ENCODE results near the gene KIAA0232.
"Not testable (repeated sequence)": the region's sequence is repeated elsewhere in the genome, so short reads cannot be mapped to it uniquely, and the experiment has no call there.

Gene KIAA0232

GRCh38 chr4:6808259-6808658 lies 25.7 kb downstream of the KIAA0232 start:
- no peak for DNase-seq

- no peak for DNase-seq
These were observed 28.6 kb downstream of the KIAA0232 start for GRCh38 chr4:6811165-6811564.

- DNase-seq = no peak
These were observed 30.2 kb downstream of the KIAA0232 start for GRCh38 chr4:6812766-6813165.

GRCh38 chr4:6813725-6814124 lies 31.2 kb downstream of the KIAA0232 start:
- DNase-seq = no peak

GRCh38 chr4:6815029-6815836 lies 32.7 kb downstream of the KIAA0232 start:
- no peak for DNase-seq

- DNase-seq = no peak
These were observed 36.8 kb downstream of the KIAA0232 start for GRCh38 chr4:6819295-6819694.

GRCh38 chr4:6820695-6821094 lies 38.2 kb downstream of the KIAA0232 start:
- no peak for DNase-seq

- DNase-seq = no peak
These were observed 41.5 kb downstream of the KIAA0232 start for GRCh38 chr4:6824071-6824470.

- no peak for DNase-seq
These were observed 42.4 kb downstream of the KIAA0232 start for GRCh38 chr4:6824772-6825402.

GRCh38 chr4:6825403-6825802 lies 42.9 kb downstream of the KIAA0232 start:
- no peak for DNase-seq

GRCh38 chr4:6826781-6827508 lies 44.4 kb downstream of the KIAA0232 start:
- DNase-seq = no peak

GRCh38 chr4:6829086-6829485 lies 46.6 kb downstream of the KIAA0232 start:
- no peak for DNase-seq

- DNase-seq = no peak
These were observed 52.3 kb downstream of the KIAA0232 start for GRCh38 chr4:6834867-6835266.

- not testable (repeated sequence) for DNase-seq
These were observed 53.1 kb downstream of the KIAA0232 start for GRCh38 chr4:6835616-6836015.

- not testable (repeated sequence) for DNase-seq
These were observed 54.6 kb downstream of the KIAA0232 start for GRCh38 chr4:6837106-6837505.

- no peak for DNase-seq
These were observed 57.1 kb downstream of the KIAA0232 start for GRCh38 chr4:6839579-6839978.

GRCh38 chr4:6840062-6840976 lies 57.8 kb downstream of the KIAA0232 start:
- DNase-seq = no peak

- no peak for DNase-seq
These were observed 62.5 kb downstream of the KIAA0232 start for GRCh38 chr4:6845027-6845426.

GRCh38 chr4:6845574-6845973 lies 63.0 kb downstream of the KIAA0232 start:
- DNase-seq = no peak

- no peak for DNase-seq
These were observed 64.7 kb downstream of the KIAA0232 start for GRCh38 chr4:6847178-6847577.

GRCh38 chr4:6848717-6849305 lies 66.3 kb downstream of the KIAA0232 start:
- DNase-seq = no peak

GRCh38 chr4:6849691-6850090 lies 67.2 kb downstream of the KIAA0232 start:
- DNase-seq = no peak

Measured in activated T-cell treated with anti-CD3 and anti-CD28 coated beads, Interleukin-2, amount 50 U/mL, for 1 hour (primary cell).